Measurements from ENCODE around the gene INSIG1. TPM values are rescaled to one million over a fixed set of nuclear protein-coding genes. Genes with fewer than 3 reads are reported as not detected.

Gene INSIG1
- total RNA-seq, 4 donors from 2014 or later: 36.3 to 147 (median 100) TPM

DNA sequence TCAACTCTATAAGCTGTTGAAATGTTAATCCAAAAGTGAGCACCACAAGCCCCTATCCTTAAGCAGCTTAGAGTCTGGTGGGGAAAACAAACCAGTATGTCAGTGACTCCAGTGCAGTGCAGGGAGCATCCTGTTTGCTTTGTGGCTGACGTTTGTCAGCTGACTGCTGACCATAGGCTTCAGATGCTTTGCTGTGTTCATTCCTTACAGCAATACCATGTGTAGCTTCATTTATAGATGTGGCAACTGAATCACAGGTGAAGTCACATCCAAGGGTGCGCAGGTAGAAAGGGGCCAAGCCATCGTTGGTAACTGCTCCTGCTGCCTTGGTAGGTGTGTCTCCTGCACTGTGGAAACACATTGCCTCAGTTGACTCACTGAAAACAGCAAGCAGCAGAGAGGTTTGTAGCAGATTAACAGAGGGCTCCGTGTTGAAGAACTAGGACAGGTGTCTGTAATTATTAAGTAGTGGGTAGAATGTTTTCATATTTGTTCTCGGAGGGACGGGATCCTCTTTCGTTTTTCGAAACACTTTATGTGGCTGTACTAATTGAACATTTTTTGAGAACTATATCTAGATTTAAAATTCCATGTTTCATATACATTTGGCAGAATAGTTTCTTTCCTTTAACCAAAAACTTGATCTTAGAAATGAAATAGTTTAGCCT lies 2.0 kb downstream of the INSIG1 start:
- H3K4me3 ChIP-seq: peak overlapping the region; percentile 81 to 96 (median 93)
- no peaks in the 10 kb centered on the region for H3K9me3 ChIP-seq
- TF ChIP-seq, protein P1, sequence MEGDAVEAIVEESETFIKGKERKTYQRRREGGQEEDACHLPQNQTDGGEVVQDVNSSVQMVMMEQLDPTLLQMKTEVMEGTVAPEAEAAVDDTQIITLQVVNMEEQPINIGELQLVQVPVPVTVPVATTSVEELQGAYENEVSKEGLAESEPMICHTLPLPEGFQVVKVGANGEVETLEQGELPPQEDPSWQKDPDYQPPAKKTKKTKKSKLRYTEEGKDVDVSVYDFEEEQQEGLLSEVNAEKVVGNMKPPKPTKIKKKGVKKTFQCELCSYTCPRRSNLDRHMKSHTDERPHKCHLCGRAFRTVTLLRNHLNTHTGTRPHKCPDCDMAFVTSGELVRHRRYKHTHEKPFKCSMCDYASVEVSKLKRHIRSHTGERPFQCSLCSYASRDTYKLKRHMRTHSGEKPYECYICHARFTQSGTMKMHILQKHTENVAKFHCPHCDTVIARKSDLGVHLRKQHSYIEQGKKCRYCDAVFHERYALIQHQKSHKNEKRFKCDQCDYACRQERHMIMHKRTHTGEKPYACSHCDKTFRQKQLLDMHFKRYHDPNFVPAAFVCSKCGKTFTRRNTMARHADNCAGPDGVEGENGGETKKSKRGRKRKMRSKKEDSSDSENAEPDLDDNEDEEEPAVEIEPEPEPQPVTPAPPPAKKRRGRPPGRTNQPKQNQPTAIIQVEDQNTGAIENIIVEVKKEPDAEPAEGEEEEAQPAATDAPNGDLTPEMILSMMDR (IDR thresholded peaks at IDR 0.05): no peak
- TF ChIP-seq POLR2A (IDR thresholded peaks at IDR 0.05): no peak
- peak overlapping the region; percentile 97 to 99 (median 98) for H3K27ac ChIP-seq
- peak in 1 of 3 donors; percentile 37 for DNase-seq
- H3K4me1 ChIP-seq: peaks cover 0 to 16% (median 5%) of the 10 kb centered on the region in 4 donors
- no peaks in the 10 kb centered on the region for H3K27me3 ChIP-seq
- peaks cover 0 to 28% (median 0%) of the 10 kb centered on the region in 3 donors for H3K36me3 ChIP-seq

DNA sequence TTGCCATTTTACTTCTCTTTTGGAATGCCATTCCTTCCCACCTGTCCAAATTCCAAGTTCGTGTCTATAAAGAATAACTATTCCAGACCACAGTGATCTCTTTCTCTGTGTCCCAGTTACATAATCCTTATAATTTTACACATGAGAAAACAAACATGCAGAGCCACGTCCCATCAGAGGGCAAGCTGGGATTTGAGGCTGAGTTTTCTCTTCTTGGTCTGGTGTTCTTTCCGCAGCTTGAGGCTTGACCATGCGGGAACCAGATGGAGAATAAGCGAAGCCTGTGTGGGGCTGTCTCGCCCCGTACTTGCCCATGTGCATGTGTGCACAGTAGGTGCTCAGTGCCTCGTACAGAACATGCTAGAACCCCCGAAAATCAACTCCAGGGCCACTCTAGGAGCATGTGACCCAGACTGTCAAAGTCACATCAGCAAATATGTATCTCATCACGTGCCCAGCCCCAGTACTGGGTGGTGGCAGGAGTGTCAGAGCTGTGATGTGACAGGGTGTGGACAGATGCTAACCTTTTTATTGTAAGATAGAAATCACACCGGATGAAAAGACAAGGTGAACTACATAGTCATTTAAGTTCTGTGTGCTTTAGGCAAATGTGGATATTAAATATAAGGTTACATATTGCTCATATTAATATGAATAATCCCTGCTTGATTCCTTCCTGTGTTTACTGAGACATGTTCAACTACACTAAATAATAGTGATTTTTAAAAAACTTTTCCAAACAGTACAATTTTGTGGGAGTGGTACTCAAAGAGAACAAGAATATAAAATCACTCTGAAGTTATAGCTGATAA lies 3.2 kb downstream of the INSIG1 start:
- peak overlapping the region in 2 of 4 donors; percentile 97 for H3K27ac ChIP-seq

DNA sequence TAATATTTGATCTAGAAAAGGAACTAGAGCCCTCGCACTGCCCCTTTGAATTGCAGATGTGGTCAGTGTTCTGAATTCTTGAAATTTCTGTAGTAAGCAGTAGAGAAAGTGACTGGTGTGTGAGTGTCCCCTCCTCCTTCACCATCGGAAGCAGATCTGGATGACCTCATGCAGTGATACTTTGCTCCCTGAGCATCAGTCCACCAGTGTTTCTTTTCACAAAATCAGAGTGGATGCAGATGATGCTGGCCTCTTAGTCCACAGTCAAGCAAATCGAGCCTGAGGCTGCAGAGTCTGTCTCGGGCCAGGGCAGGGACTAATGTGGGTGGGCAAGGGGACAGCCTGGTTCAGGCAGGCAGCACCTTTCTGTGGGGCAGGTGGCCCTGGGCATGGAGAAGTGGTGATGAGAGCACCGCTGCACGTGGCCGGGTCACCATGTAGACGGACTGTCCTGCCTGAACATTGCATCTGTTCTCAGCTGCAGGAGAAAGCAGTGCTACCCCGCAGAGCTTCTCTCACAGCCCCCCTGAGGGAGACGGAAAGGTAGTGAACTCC lies 5.4 kb downstream of the INSIG1 start:
- no peaks in the 10 kb centered on the region for H3K27me3 ChIP-seq
- no peaks in the 10 kb centered on the region for H3K9me3 ChIP-seq

More for the DNA sequence above, 3.2 kb downstream of the INSIG1 start:
- no peak for DNase-seq
- H3K27me3 ChIP-seq: no peaks in the 10 kb centered on the region
- peaks cover 0 to 39% (median 0%) of the 10 kb centered on the region in 3 donors for H3K36me3 ChIP-seq
- H3K9me3 ChIP-seq: no peaks in the 10 kb centered on the region
- peak overlapping the region in 1 of 4 donors; percentile 15 for H3K4me3 ChIP-seq
- H3K4me1 ChIP-seq: peaks cover 0 to 16% (median 5%) of the 10 kb centered on the region in 4 donors
- TF ChIP-seq, protein P1 (IDR thresholded peaks at IDR 0.05): no peak
- TF ChIP-seq POLR2A (IDR thresholded peaks at IDR 0.05): no peak

DNA sequence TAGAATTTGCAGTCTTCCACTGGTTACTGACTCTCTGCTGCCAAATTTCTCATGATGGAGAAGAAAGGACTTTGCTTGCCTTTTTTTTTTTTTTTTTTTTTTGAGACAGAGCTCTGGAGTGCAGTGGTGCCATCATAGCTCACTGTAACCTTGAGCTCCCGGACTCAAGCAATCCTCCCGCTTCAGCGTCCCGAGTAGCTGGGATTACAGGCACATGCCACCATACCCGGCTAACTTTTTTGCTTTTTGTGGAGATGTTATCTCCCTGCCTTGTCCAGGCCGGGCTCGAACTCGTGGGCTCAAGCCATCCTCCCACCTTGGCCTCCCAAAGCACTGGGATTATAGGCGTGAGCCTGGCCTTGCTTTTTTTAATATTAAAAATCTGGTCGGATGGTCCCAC lies 6.2 kb downstream of the INSIG1 start:
- H3K9me3 ChIP-seq: no peaks in the 10 kb centered on the region

More for the DNA sequence above, 5.4 kb downstream of the INSIG1 start:
- peaks cover 0 to 61% (median 0%) of the 10 kb centered on the region in 3 donors for H3K36me3 ChIP-seq
- H3K27ac ChIP-seq: no peak overlapping the region
- no peak overlapping the region for H3K4me3 ChIP-seq
- peak in 1 of 3 donors; percentile 40 for DNase-seq
- peaks cover 0 to 16% (median 5%) of the 10 kb centered on the region in 4 donors for H3K4me1 ChIP-seq
- no peak for TF ChIP-seq POLR2A (IDR thresholded peaks at IDR 0.05)
- TF ChIP-seq, protein P1 (IDR thresholded peaks at IDR 0.05): no peak

More for the DNA sequence above, 6.2 kb downstream of the INSIG1 start:
- Histone ChIP-seq H3K4me1 (peaks cover 0 to 16% (median 5%) of the 10 kb centered on the region in 4 donors), H3K27ac (no peak overlapping the region), H3K36me3 (peaks cover 0 to 69% (median 0%) of the 10 kb centered on the region in 3 donors), H3K27me3 (no peaks in the 10 kb centered on the region), H3K4me3 (no peak overlapping the region)
- peak in 1 of 3 donors; percentile 36 for DNase-seq
- TF ChIP-seq, protein P1 (IDR thresholded peaks at IDR 0.05): no peak
- TF ChIP-seq POLR2A (IDR thresholded peaks at IDR 0.05): no peak

Measured in Peyer's patch (tissue), 4 donors.